T follicular helper cell (primary cell): ENCODE results near the gene NR3C2.

Experiments used
- DNase-seq: peaks from one replicate; pipeline ENCODE4 v3.0.0-alpha.2; 2020; ENCODE audit warnings: low read depth

The NR3C2 gene

DNA sequence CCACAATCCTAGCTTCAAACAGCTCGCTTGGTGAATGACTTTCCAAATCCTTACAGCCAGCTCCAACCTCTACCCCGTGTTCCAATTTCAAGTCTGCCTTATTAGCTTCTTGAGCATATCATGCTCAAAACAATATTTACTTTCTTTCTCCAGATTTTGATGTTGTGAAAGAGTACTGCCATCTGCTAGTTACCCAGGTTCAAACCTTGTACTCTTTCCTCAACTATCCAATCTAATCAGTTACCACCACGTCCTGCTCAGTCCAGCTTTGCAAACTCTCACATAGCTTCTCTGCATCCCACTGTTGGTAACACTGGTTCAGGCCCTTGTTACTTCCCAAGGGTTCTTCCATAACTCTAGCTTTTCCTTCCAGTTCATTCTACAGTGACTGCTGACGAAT is 179.1 kb downstream of the NR3C2 start:
- DNase-seq = no peak

DNA sequence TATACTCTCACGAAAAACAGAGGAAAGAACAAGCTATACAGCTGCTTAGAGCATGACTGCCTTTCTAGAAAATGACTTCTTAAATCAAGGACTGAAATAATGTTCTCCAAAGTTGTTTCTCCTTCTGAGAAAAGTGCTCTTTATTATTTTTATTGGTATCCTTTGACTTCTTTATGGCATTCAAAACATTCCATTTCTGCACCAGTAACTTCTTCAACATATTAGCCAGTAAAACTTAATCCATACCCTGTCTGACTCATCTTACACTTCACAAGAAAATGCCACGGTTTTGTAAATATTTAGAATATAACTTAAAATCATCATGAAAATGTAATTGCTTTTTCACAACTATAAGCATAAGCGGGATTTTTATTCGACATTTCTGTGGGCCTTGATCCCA is 180.4 kb downstream of the NR3C2 start:
- no peak for DNase-seq

DNA sequence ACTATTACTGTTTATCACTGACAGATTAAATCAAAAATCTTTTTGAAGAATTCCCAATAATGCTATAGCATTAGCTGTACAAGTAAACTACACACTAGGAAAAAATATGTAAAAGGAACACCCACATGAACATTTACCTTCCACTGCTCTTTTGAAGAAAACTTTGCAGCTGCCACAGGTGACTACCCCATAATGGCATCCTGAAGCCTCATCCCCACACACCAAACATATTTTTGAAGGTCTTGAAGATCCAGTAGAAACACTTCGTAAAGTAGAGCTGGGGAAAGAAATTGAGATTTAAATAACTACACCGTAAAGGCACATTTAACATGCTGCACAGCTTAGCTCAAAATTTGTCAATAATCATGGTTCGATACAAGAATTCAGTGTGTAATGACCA is 182.4 kb downstream of the NR3C2 start:
- DNase-seq = no peak

DNA sequence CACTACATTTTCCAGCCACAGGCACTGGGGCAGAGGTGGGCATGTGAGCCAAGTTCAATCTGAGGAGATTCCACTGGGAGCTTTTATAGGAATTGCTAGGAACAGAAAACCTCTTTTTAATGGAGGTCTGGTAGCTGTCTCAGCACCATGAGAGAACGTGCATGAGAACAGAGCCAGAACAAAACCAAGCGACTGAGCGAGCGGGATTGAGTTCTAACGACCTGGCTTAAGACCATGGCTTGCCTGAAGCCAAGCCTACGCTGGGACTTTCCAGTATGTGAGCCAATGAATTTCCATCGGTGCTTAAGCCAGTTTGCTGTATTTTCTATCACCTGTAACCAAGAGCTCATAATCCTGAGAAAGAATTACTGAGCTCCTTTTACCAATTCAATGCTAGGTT is 183.7 kb downstream of the NR3C2 start:
- no peak for DNase-seq

DNA sequence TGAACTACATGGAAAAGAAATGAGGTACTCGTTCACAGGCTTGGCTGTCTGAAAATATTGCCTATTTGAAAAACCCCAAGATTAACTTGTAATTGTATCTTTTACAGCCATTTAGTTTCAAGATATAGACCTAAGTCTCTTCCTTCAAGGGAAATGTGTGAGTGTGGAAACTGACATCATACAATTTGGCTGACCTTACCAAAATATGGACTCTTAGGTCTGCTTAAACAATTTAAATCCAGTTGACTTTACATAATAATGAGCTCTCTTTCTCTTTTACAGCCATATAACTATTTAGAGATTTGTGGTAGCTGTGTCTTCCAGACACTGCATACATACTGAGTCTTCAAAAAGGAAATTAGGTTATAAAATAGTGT is 186.9 kb downstream of the NR3C2 start:
- DNase-seq = no peak

DNA sequence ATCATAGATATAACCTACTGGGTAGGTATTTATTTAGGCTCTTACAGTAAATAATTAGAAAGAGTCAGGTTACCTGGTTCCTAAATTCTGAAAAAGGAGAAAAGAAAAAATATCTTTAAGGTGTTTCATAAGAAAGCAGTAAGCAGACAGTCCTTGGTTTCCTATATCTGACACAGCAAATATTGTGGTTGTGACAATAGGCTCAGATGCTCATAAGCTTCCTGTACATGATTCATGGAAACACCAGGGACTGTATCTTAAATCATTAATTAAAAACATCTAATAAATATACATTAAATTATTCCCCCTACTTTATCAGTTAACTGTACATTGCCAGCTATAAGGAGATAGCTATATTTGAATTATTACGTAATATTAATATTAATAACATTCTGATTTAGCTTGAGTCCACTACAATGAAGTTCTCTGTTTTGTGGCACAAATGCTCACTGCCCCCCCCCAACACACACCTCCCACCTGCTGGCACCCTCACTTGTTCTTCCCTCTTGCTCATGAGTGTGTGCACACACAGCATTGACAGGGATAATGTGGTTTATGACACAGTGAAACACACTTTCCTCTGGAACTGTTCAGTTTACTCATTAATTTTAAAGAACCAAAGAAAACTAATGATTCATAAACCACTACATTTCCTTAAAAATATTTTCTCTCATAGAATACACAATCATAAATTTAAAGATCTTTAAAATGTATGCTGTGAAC is 187.4 kb downstream of the NR3C2 start:
- no peak for DNase-seq

DNA sequence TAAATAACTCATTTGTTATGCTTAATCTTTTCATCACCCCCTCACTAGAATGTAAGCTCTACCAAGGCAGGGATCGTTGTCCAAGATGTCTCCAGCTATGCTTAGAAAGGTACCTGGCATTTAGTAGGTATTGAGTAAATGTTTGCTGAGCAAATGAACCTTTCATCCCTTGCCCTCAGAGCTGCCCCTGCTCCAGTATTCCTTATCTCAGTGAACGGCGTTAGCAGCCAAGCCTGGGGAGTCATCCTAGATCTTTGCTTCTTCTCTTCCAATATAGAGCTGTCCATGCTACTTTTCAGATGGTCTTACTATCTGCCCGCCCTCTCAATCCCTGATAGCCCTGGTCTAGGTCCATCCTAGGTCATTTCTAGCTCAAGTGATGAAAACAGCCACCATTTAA is 188.4 kb downstream of the NR3C2 start:
- DNase-seq = no peak

DNA sequence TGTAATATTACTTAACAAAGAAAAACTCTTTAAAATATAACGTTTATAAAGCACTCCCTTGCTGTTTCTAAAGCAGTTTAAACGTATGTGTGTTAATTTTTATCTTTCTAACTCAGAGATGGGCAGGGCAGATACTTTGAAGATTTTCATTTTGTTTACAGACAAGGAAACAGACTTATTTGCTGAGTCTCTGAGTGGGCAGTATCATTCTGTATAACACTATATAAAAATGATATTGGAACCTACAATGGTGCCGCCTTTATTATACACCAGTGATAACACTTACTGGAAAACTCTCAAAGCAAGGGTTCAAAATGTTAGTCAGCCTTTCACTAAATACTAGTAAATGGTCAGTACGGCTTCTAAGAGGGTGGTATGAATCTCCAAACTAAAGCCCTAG is 193.4 kb downstream of the NR3C2 start:
- no peak for DNase-seq

DNA sequence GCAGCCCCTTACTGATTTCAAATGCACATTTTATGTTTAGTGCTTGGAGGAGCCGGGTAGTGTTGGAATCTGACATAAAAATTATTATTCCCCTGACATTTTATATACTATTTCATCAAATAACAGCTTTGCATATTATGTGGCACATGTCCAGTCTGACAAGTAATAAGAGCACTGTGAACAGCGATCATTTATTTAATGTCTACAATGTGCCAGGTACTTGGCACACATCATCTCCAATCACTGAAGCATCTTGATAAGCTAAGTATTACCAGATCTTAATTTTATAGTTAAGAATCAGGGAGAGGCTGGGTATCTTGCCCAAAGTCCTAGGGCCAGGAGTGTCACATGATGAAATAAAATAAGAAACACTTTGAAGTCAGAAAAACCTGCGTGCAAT is 197.2 kb downstream of the NR3C2 start:
- no peak for DNase-seq

DNA sequence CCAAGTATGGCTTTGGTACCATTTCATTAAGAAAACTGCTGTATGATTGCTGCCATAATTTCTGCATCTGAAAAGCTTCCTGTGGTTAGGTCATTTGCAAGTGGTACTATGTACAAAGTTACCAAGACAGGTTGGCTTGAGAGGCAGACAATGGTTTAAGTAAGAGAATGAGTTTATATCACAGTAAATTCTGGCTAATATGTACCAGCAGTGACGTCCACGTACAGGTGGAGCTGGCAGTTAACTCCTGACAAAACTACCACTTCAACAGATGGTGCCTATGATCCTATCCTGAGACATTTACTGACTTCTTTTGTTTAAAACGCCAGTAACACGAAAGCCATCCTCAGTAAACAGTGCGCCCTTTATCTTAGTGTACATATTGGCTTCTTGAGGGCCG is 198.4 kb downstream of the NR3C2 start:
- DNase-seq = no peak

DNA sequence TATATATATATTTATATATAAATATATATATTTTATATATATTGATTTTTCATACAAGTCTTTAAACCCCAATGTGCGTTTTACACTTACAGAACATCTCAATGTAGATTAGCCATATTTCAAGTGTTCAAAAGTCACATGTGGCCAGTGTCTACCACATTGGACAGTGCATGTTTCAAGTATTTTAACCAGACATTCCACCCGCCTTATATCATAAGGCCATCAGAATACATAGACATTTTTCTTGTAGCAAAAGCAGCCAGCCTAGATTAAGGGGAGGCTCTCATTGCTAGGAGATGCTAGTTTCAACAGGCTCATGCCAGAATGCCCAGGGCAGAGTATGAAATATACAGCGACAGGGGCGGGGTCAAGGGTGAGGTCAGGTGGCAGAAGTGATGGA is 202.0 kb downstream of the NR3C2 start:
- no peak for DNase-seq

DNA sequence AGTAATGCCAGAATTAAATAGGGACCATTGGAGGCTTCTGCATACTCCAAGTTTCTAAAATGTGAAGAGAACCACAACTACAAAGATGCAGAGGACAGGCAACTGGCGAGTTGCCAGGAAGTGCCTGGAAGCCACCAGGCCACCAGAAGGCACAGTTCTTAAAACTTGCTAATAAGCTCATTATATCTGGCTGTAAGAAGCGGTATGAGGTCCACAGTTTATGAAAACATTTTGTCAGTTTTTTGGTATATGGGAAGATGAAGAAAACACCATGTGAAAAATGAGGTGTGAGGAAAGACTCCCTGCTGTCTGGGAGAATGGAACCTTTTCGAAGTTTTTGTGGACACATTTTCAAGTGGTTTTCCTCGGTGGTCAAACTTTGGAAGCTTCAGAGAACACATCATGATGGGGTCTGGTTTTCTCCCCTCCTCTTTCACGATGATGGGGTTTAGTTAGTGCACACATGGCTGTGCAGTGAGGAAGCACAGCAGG is 202.7 kb downstream of the NR3C2 start:
- DNase-seq = no peak

DNA sequence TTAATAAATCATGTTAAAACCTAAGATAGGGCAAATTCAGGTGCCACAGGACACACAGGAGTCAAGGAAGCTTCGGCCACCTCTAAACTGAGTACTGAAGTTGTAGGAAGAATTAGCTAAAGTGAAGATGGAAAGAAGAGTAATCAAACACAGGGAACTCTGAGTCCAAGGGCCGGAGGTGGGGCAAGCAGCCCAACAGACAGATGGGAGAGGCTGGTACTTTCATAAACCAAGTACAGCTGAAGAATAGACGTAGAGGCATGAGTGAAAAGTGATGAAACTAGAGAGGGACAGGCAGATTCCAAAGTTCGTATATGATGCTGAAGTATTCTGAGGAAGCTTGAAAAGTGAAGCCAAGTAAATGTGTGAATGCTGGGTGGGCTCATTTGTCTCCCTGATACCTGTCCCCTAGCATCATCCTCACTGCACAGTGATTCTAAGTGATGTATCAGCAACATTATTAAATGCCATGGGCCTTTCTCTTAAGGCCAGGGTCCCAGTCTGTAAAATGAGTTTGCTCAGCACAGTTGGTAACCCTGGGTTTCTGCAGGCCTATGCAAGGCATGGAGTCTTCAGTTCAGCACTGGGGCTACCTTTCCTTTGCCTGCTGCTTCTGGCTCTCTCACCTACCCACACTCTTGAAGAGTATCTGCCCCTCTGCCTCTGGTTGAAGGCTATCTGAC is 203.3 kb downstream of the NR3C2 start:
- no peak for DNase-seq

DNA sequence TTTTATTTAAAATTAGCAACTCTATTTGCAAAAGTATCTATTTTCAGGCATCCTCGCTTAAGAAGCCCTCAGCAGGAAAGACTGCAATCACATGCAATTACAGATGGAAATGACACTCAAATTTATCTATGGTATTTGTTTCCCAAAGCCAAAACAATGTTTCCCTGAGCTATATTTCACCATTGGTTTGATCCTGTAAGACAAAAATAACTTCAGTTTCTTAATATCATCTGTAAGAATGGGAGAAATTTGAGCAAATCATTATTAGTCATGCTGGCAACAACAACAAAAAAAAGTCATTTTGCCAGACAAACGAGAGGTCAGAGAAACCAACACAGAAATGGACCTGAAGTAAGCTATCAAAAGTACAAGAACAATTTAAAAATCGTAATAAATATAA is 204.1 kb downstream of the NR3C2 start:
- no peak for DNase-seq

DNA sequence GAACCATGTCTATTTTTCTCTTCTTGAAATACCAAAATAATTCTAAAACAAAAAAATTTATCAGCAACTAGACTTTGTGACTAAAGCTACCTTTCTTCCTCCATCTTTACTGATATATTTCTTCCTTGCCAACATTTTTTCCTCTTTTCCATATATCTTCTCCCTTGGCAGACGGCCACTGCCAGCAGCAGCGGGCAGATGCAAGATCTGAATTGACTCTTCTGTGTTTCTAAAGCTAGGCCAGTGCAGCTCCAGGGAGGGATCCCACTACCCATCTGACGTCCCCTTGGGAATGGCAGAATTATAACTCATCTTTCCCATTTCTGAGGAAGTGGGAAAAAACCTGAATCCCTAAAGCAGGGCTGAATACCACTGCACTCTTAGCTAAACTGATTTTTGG is 206.4 kb downstream of the NR3C2 start:
- DNase-seq = no peak

DNA sequence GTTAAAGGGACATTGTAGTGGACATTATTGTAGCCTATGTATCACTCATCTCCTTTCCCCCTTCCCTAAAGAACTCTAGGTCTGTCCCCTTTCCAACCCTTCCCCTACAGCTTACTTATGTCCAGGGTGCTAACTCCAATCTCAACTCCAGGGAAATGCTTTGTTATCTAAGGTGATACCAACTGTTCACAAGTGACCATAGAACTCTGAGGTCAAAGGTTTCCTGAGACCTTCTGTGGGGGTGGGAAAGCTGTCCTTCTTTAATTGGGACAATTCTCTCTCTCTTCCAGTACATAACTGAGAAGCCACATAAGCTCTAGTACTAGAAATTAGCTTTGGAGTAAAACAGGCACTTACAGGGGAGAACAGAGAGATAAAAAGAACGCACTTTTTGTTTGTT is 212.4 kb downstream of the NR3C2 start:
- no peak for DNase-seq

DNA sequence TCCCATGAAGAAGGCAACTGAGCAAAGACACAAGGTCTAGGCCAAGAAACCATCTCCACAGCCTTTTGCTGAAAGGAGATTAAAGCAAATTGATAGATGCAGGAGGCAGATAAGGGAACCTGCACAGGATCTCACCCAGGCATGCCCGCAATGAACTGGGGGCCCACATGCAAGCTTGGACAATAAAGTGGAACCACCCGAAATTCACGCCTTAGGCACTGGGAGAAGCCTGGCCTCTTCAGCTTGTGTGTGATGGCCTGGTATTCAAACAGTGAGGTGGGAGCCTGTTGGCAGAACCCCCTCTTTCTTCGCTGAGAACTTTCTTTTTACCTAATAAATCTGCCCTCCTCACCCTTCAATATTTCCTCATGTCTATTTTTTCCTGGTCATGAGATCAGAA is 213.2 kb downstream of the NR3C2 start:
- DNase-seq = no peak

DNA sequence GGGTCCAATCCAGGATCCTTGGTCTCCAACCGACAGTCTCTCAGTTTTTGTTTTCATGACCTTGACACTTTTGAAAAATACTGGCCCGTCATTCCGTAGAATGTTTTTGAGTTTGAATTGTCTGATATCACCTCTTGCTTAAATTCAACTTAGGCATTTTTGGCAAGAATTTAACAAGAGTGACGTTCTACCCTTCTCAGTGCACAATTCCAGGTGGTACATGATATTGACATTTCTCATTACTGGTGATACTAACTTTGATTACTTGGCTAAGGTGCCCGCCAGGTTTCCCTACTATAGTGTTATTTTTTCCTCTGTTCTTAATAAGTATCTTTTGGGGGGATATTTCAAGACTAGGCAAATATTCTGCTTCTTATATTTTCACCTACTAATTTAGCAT is 215.1 kb downstream of the NR3C2 start:
- DNase-seq = no peak

DNA sequence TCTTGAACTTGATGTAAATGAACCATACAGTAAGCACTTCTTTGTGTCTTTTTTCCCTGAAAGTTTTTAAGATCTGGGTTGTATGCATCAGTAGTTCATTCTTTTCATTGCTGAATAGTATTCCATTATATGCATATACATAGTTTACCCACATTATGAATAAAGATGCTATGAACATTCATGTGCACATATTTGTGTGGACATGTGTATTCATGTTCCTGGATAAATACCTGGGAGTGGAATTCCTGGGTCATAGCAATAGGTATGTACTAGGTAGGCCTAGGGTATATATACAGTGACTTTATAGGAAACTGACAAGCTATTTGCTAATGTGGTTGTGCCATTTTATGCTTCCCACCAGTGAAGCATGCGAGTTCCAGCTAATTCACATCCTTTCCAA is 215.9 kb downstream of the NR3C2 start:
- DNase-seq = no peak

DNA sequence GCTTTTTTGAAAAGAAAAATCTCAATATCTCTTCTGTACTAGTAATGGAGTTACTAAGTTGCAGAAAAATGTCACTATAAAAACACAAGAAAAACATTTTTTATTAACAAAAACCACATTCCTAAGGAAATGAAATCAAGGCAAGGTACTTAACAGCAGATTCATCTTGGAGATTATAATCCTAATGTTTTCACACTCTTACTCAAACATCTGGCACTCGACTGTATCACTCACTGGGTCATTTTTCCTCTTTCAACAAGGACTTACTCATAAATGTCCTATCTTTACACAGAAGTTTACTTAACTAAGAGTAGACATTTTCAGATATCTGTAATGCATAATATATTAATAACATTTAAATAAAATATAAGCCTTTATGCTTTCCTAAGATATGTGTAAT is 216.6 kb downstream of the NR3C2 start:
- no peak for DNase-seq

DNA sequence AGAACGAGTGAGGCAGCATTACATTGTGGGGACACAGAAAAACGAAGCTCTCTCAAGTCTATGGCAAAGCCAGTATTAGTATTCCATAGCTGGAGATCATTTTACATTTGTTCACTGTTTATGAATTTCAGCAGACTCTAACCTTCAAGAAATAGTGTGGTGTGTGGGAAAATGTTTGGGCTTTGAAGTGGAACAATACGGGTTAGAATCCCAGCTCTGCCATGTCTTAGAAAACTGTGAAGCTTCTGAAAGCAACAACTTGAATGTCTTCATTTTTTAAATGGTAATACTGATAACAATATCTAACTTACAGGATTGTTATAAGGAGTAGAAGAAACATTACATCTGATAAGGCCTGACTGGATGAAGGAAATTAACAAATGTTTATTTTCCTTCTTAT is 217.7 kb downstream of the NR3C2 start:
- no peak for DNase-seq

DNA sequence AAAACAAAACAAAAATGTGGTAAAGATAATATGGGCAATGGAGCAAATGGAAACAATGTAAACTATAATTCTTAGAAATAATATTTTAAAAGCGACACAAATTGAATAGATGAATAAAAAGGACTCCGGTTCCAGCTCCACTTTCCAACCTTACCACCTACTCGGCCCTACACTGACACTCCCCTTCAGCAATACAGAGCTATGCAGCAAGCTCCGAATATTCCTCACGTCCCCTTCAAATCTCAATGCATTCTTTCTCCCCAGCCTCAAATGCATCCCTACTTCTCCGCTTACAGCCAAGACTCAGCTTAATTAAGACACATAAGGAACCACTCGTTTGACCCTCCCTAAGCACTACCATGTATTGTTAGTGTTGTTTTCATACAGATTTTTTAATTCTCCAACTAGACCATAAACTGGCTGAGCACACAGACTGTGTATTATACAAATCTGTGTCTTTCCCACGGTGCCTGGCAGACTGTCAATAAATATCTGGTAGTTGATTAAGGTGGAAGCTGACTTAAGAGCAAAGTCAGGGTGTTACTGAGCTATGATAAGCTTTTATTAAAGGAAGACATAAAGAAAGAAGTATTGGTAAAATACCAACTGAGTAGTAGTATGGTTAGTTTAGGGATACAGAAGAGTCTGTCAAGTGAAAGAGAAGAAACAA is 219.1 kb downstream of the NR3C2 start:
- no peak for DNase-seq
